H9 (cell line): ENCODE results near the gene FAM180A. TPM values are rescaled to one million over a fixed set of nuclear protein-coding genes. Genes with fewer than 3 reads are reported as not detected.

Experiments
- DNase-seq: peaks from one replicate; pipeline ENCODE4 v3.0.0-alpha.2; 2017
- H2AFZ ChIP-seq: one replicate; pipeline ENCODE4 v1.6.1; 2013; ENCODE audit warnings: mild to moderate bottlenecking, low read length, control low read depth, moderate library complexity
- H2AK5ac ChIP-seq: 2 replicates; pipeline ENCODE4 v1.6.1; 2013; ENCODE audit warnings: low read length, control low read depth, mixed read lengths; ENCODE audit not compliant: insufficient read length
- H2BK120ac ChIP-seq: one replicate; pipeline ENCODE4 v1.6.1; 2013; ENCODE audit warnings: low read depth, mild to moderate bottlenecking, low read length, control low read depth, inconsistent platforms; ENCODE audit not compliant: poor library complexity, severe bottlenecking
- H2BK12ac ChIP-seq: 2 replicates; pipeline ENCODE4 v1.6.1; 2013; ENCODE audit warnings: low read length, control low read depth, mixed read lengths, low read depth; ENCODE audit not compliant: insufficient read length
- H2BK15ac ChIP-seq: 2 replicates; pipeline ENCODE4 v1.6.1; 2013; ENCODE audit warnings: low read depth, low read length, control low read depth
- H2BK20ac ChIP-seq: one replicate; pipeline ENCODE4 v1.6.1; 2013; ENCODE audit warnings: low read depth, mild to moderate bottlenecking, low read length, control low read depth, inconsistent platforms; ENCODE audit not compliant: poor library complexity, severe bottlenecking
- H2BK5ac ChIP-seq: 2 replicates; pipeline ENCODE4 v1.6.1; 2013; ENCODE audit warnings: low read length, control low read depth, mixed read lengths; ENCODE audit not compliant: insufficient read length
- H3K14ac ChIP-seq: 2 replicates; pipeline ENCODE4 v1.6.1; 2013; ENCODE audit warnings: low read length, control low read depth; ENCODE audit not compliant: insufficient read depth
- H3K18ac ChIP-seq: 2 replicates; pipeline ENCODE4 v1.6.1; 2013; ENCODE audit warnings: low read depth, mild to moderate bottlenecking, mixed read lengths, low read length, control low read depth; ENCODE audit not compliant: insufficient read length
- H3K23ac ChIP-seq: 2 replicates; pipeline ENCODE4 v1.6.1; 2013; ENCODE audit warnings: low read length, control low read depth, mixed read lengths, low read depth; ENCODE audit not compliant: insufficient read length
- H3K23me2 ChIP-seq: 2 replicates; pipeline ENCODE4 v1.6.1; 2013; ENCODE audit warnings: low read depth, mild to moderate bottlenecking, mixed read lengths, low read length, control low read depth; ENCODE audit not compliant: insufficient read length, poor library complexity, severe bottlenecking
- H3K27ac ChIP-seq: 2 replicates; pipeline ENCODE4 v1.5.1; 2013; ENCODE audit warnings: low read length, control low read depth, mixed read lengths, low read depth; ENCODE audit not compliant: insufficient read length
- H3K27me3 ChIP-seq: 2 replicates; pipeline ENCODE4 v1.6.1; 2013; ENCODE audit warnings: low read length, control low read depth, inconsistent platforms; ENCODE audit not compliant: insufficient read depth
- H3K4ac ChIP-seq: 2 replicates; pipeline ENCODE4 v1.6.1; 2013; ENCODE audit warnings: low read depth, mild to moderate bottlenecking, control low read depth, inconsistent platforms, low read length, moderate library complexity
- H3K4me1 ChIP-seq: 2 replicates; pipeline ENCODE4 v1.6.1; 2013; ENCODE audit warnings: low read length, control low read depth, inconsistent platforms; ENCODE audit not compliant: insufficient read depth
- H3K4me2 ChIP-seq: 2 replicates; pipeline ENCODE4 v1.6.1; 2013; ENCODE audit warnings: low read length, control low read depth, mixed read lengths; ENCODE audit not compliant: insufficient read length, insufficient read depth
- H3K56ac ChIP-seq: 2 replicates; pipeline ENCODE4 v1.6.1; 2013; ENCODE audit warnings: low read depth, mild to moderate bottlenecking, mixed read lengths, low read length, control low read depth; ENCODE audit not compliant: insufficient read length
- H3K79me1 ChIP-seq: 2 replicates; pipeline ENCODE4 v1.6.1; 2013; ENCODE audit warnings: low read depth, mild to moderate bottlenecking, moderate library complexity, low read length, control low read depth, inconsistent platforms; ENCODE audit not compliant: insufficient read depth, poor library complexity, severe bottlenecking
- H3K79me2 ChIP-seq: 2 replicates; pipeline ENCODE4 v1.6.1; 2013; ENCODE audit warnings: low read length, control low read depth, inconsistent platforms; ENCODE audit not compliant: insufficient read depth
- H3K9ac ChIP-seq: 2 replicates; pipeline ENCODE4 v1.6.1; 2013; ENCODE audit warnings: low read length, control low read depth, mixed read lengths; ENCODE audit not compliant: insufficient read length; ENCODE audit errors: extremely low read depth
- H3K9me3 ChIP-seq: one replicate; pipeline ENCODE4 v1.6.1; 2013; ENCODE audit warnings: low read depth, low read length, inconsistent platforms; ENCODE audit not compliant: control insufficient read depth
- H3T11ph ChIP-seq: one replicate; pipeline ENCODE4 v1.6.1; 2013; ENCODE audit warnings: mild to moderate bottlenecking, low read length, control low read depth, inconsistent platforms
- H4K20me1 ChIP-seq: one replicate; pipeline ENCODE4 v1.6.1; 2013; ENCODE audit not compliant: control insufficient read depth, insufficient read length, insufficient read depth
- H4K5ac ChIP-seq: 2 replicates; pipeline ENCODE4 v1.6.1; 2013; ENCODE audit warnings: low read depth, mild to moderate bottlenecking, mixed read lengths, low read length, control low read depth; ENCODE audit not compliant: insufficient read length
- H4K8ac ChIP-seq: replicated peaks from 2 replicates; pipeline ENCODE4 v1.6.1; 2013; ENCODE audit warnings: low read length, control low read depth, mixed read lengths, low read depth; ENCODE audit not compliant: insufficient read length
- H4K91ac ChIP-seq: 2 replicates; pipeline ENCODE4 v1.6.1; 2013; ENCODE audit warnings: low read depth, mild to moderate bottlenecking, moderate library complexity, mixed read lengths, low read length, control low read depth; ENCODE audit not compliant: insufficient read length
- H3K27ac Mint-ChIP-seq, 3 experiments: 2 replicates in 2 of 3; 3 replicates in 1 of 3; pipeline ENCODE4 v1.8.0; 2020 to 2021; ENCODE audit warnings: mixed read lengths in 3 of 3, mild to moderate bottlenecking in 1 of 3, moderate library complexity in 1 of 3
- H3K27me3 Mint-ChIP-seq: 2 replicates; pipeline ENCODE4 v1.8.0; 2021; ENCODE audit warnings: low read depth, mild to moderate bottlenecking, moderate library complexity, mixed read lengths
- H3K36me3 Mint-ChIP-seq, 3 experiments: 2 replicates in 2 of 3; 3 replicates in 1 of 3; pipeline ENCODE4 v1.8.0; 2020 to 2021; ENCODE audit warnings: low read depth in 3 of 3, mixed read lengths in 3 of 3; ENCODE audit not compliant: insufficient read depth in 1 of 3
- H3K4me1 Mint-ChIP-seq, 2 experiments: 2 replicates each; pipeline ENCODE4 v1.8.0; 2020; ENCODE audit warnings: mixed read lengths in 2 of 2
- H3K4me3 Mint-ChIP-seq, 2 experiments: 2 replicates in 1 of 2; 3 replicates in 1 of 2; pipeline ENCODE4 v1.8.0; 2020 to 2021; ENCODE audit warnings: mild to moderate bottlenecking in 2 of 2, mixed read lengths in 2 of 2, moderate library complexity in 1 of 2
- H3K9me3 Mint-ChIP-seq, 2 experiments: 2 replicates in 1 of 2; 3 replicates in 1 of 2; pipeline ENCODE4 v1.8.0; 2020; ENCODE audit warnings: mild to moderate bottlenecking in 2 of 2, mixed read lengths in 2 of 2, moderate library complexity in 1 of 2
- WGBS: extraction: QIAGEN DNeasy Blood & Tissue Kit; methylation state at CpG from one replicate; pipeline ENCODE4 v1.1.7; 2013; ENCODE audit warnings: missing lambda C conversion rate, low lambda C conversion rate, mixed read lengths; ENCODE audit not compliant: insufficient read length; ENCODE audit errors: extremely low coverage; 5-methylcytosine and 5-hydroxymethylcytosine counted together
- total RNA-seq: library from RNA; stranded (reverse); gene quantifications from 2 replicates; pipeline ENCODE4 v1.2.1, GENCODE V29; 2021
- TF ChIP-seq, protein P1 (sequence below): fragments of 200-600 bp; sonication (generic); conservative IDR thresholded peaks from 3 replicates; pipeline ENCODE4 v1.8.0; 2021; ENCODE audit warnings: antibody characterized with exemption, mild to moderate bottlenecking

FAM180A gene
- total RNA-seq, 1 experiment from 2014 or later = not detected

DNA sequence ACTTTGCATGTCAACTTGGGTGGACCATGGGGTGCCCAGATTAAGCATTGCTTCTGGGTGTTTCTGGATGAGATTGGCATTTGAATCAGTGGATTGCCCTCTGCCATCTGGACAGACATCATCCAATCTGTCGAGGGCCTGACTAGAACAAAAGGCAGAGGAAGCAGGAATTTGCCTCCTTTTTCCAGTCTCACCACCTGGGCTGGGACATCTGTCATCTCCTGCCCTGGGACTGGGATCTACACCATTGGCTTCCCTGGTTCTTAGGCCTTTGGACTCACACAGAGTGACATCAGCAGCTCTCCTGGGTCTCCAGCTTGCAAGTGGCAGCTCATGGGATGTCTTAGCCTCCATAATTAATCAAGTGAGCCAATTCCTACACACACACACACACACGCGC lies 30.9 kb downstream of the FAM180A start:
- H3K18ac ChIP-seq = no peak overlapping the region
- no peaks in the 10 kb centered on the region for H3K36me3 Mint-ChIP-seq
- no peak overlapping the region for H3K23ac ChIP-seq
- H2AFZ ChIP-seq = no peak overlapping the region
- H3K4me3 Mint-ChIP-seq = no peak overlapping the region
- no peak overlapping the region for H3K56ac ChIP-seq
- H3K4ac ChIP-seq = no peak overlapping the region
- no peak overlapping the region for H2AK5ac ChIP-seq
- H3K4me1 Mint-ChIP-seq = peaks cover 13 to 18% of the 10 kb centered on the region in 2 experiments
- no peak overlapping the region for H3K4me2 ChIP-seq
- H4K20me1 ChIP-seq = no peaks in the 10 kb centered on the region
- no peak overlapping the region for H4K5ac ChIP-seq
- WGBS = no CpG with 5 or more reads among the region's 3 CpGs
- H3K27me3 Mint-ChIP-seq = no peaks in the 10 kb centered on the region
- no peaks in the 10 kb centered on the region for H3K27me3 ChIP-seq
- no peak for DNase-seq
- no peak overlapping the region for H3K14ac ChIP-seq
- no peaks in the 10 kb centered on the region for H3K79me1 ChIP-seq
- H2BK15ac ChIP-seq = no peak overlapping the region
- no peaks in the 10 kb centered on the region for H3K79me2 ChIP-seq
- H3T11ph ChIP-seq = no peak overlapping the region
- no peaks in the 10 kb centered on the region for H3K9me3 Mint-ChIP-seq
- H4K91ac ChIP-seq = no peak overlapping the region
- H3K9me3 ChIP-seq = no peaks in the 10 kb centered on the region
- TF ChIP-seq, protein P1, sequence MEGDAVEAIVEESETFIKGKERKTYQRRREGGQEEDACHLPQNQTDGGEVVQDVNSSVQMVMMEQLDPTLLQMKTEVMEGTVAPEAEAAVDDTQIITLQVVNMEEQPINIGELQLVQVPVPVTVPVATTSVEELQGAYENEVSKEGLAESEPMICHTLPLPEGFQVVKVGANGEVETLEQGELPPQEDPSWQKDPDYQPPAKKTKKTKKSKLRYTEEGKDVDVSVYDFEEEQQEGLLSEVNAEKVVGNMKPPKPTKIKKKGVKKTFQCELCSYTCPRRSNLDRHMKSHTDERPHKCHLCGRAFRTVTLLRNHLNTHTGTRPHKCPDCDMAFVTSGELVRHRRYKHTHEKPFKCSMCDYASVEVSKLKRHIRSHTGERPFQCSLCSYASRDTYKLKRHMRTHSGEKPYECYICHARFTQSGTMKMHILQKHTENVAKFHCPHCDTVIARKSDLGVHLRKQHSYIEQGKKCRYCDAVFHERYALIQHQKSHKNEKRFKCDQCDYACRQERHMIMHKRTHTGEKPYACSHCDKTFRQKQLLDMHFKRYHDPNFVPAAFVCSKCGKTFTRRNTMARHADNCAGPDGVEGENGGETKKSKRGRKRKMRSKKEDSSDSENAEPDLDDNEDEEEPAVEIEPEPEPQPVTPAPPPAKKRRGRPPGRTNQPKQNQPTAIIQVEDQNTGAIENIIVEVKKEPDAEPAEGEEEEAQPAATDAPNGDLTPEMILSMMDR = no peak
- H2BK5ac ChIP-seq = no peak overlapping the region
- H2BK120ac ChIP-seq = no peak overlapping the region
- H3K27ac Mint-ChIP-seq = no peak overlapping the region
- no peaks in the 10 kb centered on the region; the same call in 1 of the 2 replicates for H3K4me1 ChIP-seq
- no peak overlapping the region for H2BK12ac ChIP-seq
- no peak overlapping the region for H2BK20ac ChIP-seq
- no peak overlapping the region for H3K9ac ChIP-seq
- H3K27ac ChIP-seq = no peak overlapping the region
- H4K8ac ChIP-seq = no peak overlapping the region
- no peaks in the 10 kb centered on the region for H3K23me2 ChIP-seq
